Osteocyte (in vitro differentiated cells): ENCODE measurements around the gene PCDHGB4. TPM values are rescaled to one million over a fixed set of nuclear protein-coding genes. Genes with fewer than 3 reads are reported as not detected.

Source experiments
- DNase-seq: peaks from one replicate; pipeline ENCODE4 v3.0.0; 2021; ENCODE audit warnings: mixed read lengths; ENCODE audit not compliant: unreplicated experiment; ENCODE audit errors: extremely low spot score
- H3K27ac Mint-ChIP-seq: one replicate; pipeline ENCODE4 v1.8.0; 2021; ENCODE audit warnings: mild to moderate bottlenecking, mixed read lengths; ENCODE audit not compliant: unreplicated experiment
- H3K27me3 Mint-ChIP-seq: one replicate; pipeline ENCODE4 v1.8.0; 2021; ENCODE audit warnings: mixed read lengths; ENCODE audit not compliant: unreplicated experiment
- H3K36me3 Mint-ChIP-seq: one replicate; pipeline ENCODE4 v1.8.0; 2021; ENCODE audit warnings: mixed read lengths; ENCODE audit not compliant: unreplicated experiment
- H3K4me1 Mint-ChIP-seq: one replicate; pipeline ENCODE4 v1.8.0; 2021; ENCODE audit warnings: mixed read lengths; ENCODE audit not compliant: unreplicated experiment
- H3K4me3 Mint-ChIP-seq: one replicate; pipeline ENCODE4 v1.8.0; 2021; ENCODE audit warnings: mild to moderate bottlenecking, moderate library complexity, mixed read lengths; ENCODE audit not compliant: unreplicated experiment
- H3K9me3 Mint-ChIP-seq: one replicate; pipeline ENCODE4 v1.8.0; 2021; ENCODE audit warnings: mixed read lengths; ENCODE audit not compliant: unreplicated experiment
- total RNA-seq: library from RNA; stranded (reverse); gene quantifications from 2 replicates; pipeline ENCODE4 v1.2.1, GENCODE V29; 2021
- TF ChIP-seq, protein P1 (sequence below): fragments of 200-600 bp; sonication (generic); IDR thresholded peaks from 2 replicates; pipeline ENCODE4 v1.5.0; 2021; ENCODE audit warnings: antibody characterized with exemption, mild to moderate bottlenecking, moderate library complexity

The PCDHGB4 gene
- total RNA-seq, 1 donor from 2014 or later: 10.8 TPM

DNA sequence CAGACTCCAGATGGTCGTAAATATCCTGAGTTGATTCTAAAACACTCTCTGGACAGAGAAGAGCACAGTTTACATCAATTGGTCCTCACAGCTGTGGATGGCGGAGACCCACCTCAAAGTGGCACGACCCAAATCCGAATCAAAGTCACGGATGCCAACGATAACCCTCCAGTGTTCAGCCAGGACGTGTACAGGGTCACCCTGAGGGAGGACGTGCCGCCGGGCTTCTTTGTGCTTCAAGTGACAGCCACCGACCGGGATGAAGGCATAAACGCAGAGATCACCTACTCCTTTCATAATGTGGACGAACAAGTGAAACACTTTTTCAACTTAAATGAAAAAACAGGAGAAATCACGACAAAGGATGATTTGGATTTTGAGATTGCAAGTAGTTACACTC is 26.8 kb upstream of the PCDHGB4 start:
- H3K27ac Mint-ChIP-seq: no peak overlapping the region
- no peaks in the 10 kb centered on the region for H3K4me1 Mint-ChIP-seq
- DNase-seq: no peak
- TF ChIP-seq, protein P1, sequence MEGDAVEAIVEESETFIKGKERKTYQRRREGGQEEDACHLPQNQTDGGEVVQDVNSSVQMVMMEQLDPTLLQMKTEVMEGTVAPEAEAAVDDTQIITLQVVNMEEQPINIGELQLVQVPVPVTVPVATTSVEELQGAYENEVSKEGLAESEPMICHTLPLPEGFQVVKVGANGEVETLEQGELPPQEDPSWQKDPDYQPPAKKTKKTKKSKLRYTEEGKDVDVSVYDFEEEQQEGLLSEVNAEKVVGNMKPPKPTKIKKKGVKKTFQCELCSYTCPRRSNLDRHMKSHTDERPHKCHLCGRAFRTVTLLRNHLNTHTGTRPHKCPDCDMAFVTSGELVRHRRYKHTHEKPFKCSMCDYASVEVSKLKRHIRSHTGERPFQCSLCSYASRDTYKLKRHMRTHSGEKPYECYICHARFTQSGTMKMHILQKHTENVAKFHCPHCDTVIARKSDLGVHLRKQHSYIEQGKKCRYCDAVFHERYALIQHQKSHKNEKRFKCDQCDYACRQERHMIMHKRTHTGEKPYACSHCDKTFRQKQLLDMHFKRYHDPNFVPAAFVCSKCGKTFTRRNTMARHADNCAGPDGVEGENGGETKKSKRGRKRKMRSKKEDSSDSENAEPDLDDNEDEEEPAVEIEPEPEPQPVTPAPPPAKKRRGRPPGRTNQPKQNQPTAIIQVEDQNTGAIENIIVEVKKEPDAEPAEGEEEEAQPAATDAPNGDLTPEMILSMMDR: no peak
- no peaks in the 10 kb centered on the region for H3K27me3 Mint-ChIP-seq
- peaks cover 44% of the 10 kb centered on the region for H3K9me3 Mint-ChIP-seq
- H3K36me3 Mint-ChIP-seq: no peaks in the 10 kb centered on the region
- no peak overlapping the region for H3K4me3 Mint-ChIP-seq

DNA sequence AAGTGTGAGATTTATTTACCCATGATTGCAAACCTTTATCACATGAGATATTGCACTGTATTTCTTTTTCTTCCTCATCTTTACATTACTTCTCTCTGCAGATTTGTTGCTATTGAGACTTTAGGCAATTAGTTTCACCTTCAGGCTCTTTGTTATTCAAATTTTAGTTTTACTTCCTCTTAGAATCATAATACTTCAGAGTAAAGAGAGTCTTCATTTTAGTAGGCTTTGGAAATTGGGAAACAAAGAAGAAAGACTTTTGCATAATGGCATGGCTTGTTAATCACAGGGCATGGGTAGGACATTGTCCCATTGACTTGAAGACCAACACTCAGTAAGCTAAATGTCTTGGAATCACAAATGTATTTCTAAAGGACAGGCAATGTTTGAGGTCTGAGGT is 24.8 kb upstream of the PCDHGB4 start:
- peaks cover 35% of the 10 kb centered on the region for H3K9me3 Mint-ChIP-seq
- no peaks in the 10 kb centered on the region for H3K4me1 Mint-ChIP-seq
- no peak overlapping the region for H3K4me3 Mint-ChIP-seq
- DNase-seq: no peak
- no peaks in the 10 kb centered on the region for H3K36me3 Mint-ChIP-seq
- TF ChIP-seq, protein P1: no peak
- H3K27me3 Mint-ChIP-seq: no peaks in the 10 kb centered on the region
- no peak overlapping the region for H3K27ac Mint-ChIP-seq

DNA sequence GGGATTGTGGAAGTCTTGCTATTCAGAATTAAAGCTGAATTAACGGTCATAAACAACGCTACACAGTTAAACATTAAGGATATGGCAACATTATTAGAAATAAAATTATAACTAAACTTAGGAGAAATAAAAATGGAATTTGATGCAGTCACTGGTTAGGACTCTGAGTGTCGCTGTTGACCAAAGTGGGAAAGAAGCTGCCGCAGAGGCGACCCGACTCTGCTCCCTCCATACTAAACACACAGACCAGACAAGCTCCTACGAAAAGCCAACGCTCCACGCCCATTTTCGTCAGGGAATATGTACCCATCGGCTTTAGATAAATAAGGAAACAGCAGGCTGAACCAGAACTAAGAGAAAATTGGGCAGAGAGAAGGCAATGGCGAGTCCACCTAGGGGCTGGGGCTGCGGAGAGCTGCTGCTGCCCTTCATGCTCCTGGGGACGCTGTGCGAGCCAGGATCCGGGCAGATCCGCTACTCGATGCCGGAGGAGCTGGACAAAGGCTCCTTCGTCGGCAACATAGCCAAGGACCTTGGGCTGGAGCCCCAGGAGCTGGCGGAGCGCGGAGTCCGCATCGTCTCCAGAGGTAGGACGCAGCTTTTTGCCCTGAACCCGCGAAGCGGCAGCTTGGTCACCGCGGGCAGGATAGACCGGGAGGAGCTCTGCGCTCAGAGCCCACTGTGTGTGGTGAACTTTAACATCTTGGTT is 23.4 kb upstream of the PCDHGB4 start, which contains the start of gene PCDHGA5:
Gene PCDHGA5 (plus strand): TSS at position 211 of the 709 bp plus-strand sequence. CDS start 169 bp downstream, at position 380.
- no peak for DNase-seq
- H3K9me3 Mint-ChIP-seq: peaks cover 26% of the 10 kb centered on the region
- no peak within 1 kb of the TSS for H3K4me3 Mint-ChIP-seq

DNA sequence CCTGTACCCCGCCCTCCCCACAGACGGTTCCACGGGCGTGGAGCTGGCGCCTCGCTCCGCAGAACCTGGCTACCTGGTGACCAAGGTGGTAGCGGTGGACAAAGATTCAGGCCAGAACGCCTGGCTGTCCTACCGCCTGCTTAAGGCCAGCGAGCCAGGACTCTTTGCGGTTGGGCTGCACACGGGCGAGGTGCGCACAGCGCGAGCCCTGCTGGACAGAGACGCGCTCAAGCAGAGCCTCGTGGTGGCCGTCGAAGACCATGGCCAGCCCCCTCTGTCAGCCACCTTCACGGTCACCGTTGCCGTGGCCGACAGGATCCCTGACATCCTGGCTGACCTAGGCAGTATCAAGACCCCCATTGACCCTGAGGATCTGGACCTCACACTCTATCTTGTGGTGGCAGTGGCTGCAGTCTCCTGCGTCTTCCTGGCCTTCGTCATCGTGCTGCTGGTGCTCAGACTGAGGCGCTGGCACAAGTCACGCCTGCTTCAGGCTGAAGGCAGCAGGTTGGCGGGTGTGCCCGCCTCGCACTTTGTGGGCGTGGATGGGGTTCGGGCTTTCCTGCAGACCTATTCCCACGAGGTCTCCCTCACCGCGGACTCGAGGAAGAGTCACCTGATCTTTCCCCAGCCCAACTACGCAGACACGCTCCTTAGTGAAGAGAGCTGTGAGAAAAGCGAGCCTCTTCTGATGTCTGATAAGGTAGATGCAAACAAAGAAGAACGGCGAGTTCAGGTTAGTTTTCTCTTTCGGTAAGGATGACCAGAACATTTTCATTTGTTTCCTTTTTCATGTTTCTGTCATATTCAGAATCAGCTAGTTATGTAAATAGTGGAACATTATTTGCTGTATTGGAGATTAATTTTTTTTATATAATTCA is 21.2 kb upstream of the PCDHGB4 start:
- Mint-ChIP-seq H3K4me3 (no peak overlapping the region), H3K27ac (no peak overlapping the region), H3K36me3 (no peaks in the 10 kb centered on the region), H3K4me1 (no peaks in the 10 kb centered on the region), H3K27me3 (no peaks in the 10 kb centered on the region), H3K9me3 (peaks cover 17% of the 10 kb centered on the region)
- DNase-seq: no peak
- TF ChIP-seq, protein P1: no peak

More for the DNA sequence above, 23.4 kb upstream of the PCDHGB4 start, which contains the start of gene PCDHGA5:
- H3K27me3 Mint-ChIP-seq: no peaks in the 10 kb centered on the region
- H3K36me3 Mint-ChIP-seq: no peaks in the 10 kb centered on the region
- H3K4me1 Mint-ChIP-seq: no peaks in the 10 kb centered on the region
- TF ChIP-seq, protein P1: no peak
- H3K27ac Mint-ChIP-seq: no peak within 1 kb of the TSS
